K562 (cell line): ENCODE results near the gene CUX1. TPM values are rescaled to one million over a fixed set of nuclear protein-coding genes. Genes with fewer than 3 reads are reported as not detected.
A peak's percentile ranks its signal among the peaks of the same experiment; 100 is the strongest.

ENCODE experiments used
- ATAC-seq: fragments of 200-7000 bp; cut with Tn5 transposase; 3 replicates; pipeline ENCODE4 v1.9.1; 2020; ENCODE audit warnings: moderate library complexity
- BruUV-seq: library from RNA; stranded (reverse); fragments of 400-500 nt; replicated peaks from 2 replicates; lab custom pipeline; 2021; lab: Mats Ljungman, UMichigan
- CTCF ChIA-PET: fragments of 300-600 bp; formaldehyde crosslinking; extraction: SDS; loops from one replicate; lab custom pipeline; 2021; ENCODE audit warnings: low intra/inter-chr PET ratio; lab: Yijun Ruan, JAX
- POLR2A ChIA-PET: fragments of 300-600, 350-650 bp; sonication (Branson Sonifier 250); formaldehyde crosslinking; extraction: SDS; loops from one replicate; lab custom pipeline; 2021; ENCODE audit warnings: antibody characterized with exemption, inconsistent platforms; lab: Yijun Ruan, JAX
- DNase-seq, 4 experiments: peaks; one replicate each; pipeline versions ENCODE4 v3.0.0 to v3.0.0-alpha.2; 2011 to 2018; ENCODE audit warnings: low spot score in 3 of 4, mixed read lengths in 3 of 4; ENCODE audit errors: extremely low read depth in 1 of 4
- FAIRE-seq: peaks from 2 replicates; lab custom pipeline; 2011; peaks lifted over from hg19 to GRCh38; lab: Jason Lieb, UNC
- H2AFZ ChIP-seq: 2 replicates; pipeline ENCODE4 v1.6.0; 2011; ENCODE audit warnings: low read depth, low read length, control low read depth, inconsistent platforms
- H3K27ac ChIP-seq: fragments of 200-600 bp; 3 replicates; pipeline ENCODE4 v1.8.0; 2011; ENCODE audit warnings: low read depth, mild to moderate bottlenecking, control low read depth, inconsistent platforms, low read length, moderate library complexity, mixed read lengths; ENCODE audit errors: extremely low read depth
- H3K27me3 ChIP-seq, 2 experiments: fragments of 300-600 bp in 1 of 2; 2 replicates in 1 of 2; 3 replicates in 1 of 2; pipeline versions ENCODE4 v1.6.0 to v1.8.0; 2011; ENCODE audit warnings: inconsistent platforms in 2 of 2, low read length in 2 of 2, mild to moderate bottlenecking in 1 of 2, mixed read lengths in 1 of 2, moderate library complexity in 1 of 2; ENCODE audit not compliant: control insufficient read depth in 2 of 2, insufficient read depth in 2 of 2
- H3K36me3 ChIP-seq: fragments of 300-600 bp; 3 replicates; pipeline ENCODE4 v1.8.0; 2011; ENCODE audit warnings: mild to moderate bottlenecking, low read length, inconsistent platforms; ENCODE audit not compliant: control insufficient read depth, insufficient read depth
- H3K4me1 ChIP-seq, 2 experiments: fragments of 200-600 bp in 1 of 2; replicated peaks in 1 of 2; 2 replicates in 1 of 2; 3 replicates in 1 of 2; pipeline versions ENCODE4 v1.5.1 to v1.8.0; 2011; ENCODE audit warnings: inconsistent platforms in 2 of 2, low read length in 2 of 2, mild to moderate bottlenecking in 1 of 2, mixed read lengths in 1 of 2, moderate library complexity in 1 of 2; ENCODE audit not compliant: control insufficient read depth in 2 of 2, insufficient read depth in 2 of 2
- H3K4me2 ChIP-seq: 2 replicates; pipeline ENCODE4 v1.6.1; 2011; ENCODE audit warnings: low read length, control low read depth, inconsistent platforms, mixed read lengths; ENCODE audit not compliant: insufficient read depth
- H3K4me3 ChIP-seq: fragments of 200-600 bp; sonication (generic), shearing (Covaris generic); 2 replicates; pipeline ENCODE4 v1.5.1; 2016; ENCODE audit warnings: control low read depth, inconsistent platforms
- H3K79me2 ChIP-seq: fragments of 200-600 bp; 3 replicates; pipeline ENCODE4 v1.8.0; 2011; ENCODE audit warnings: low read length, inconsistent platforms; ENCODE audit not compliant: control insufficient read depth, insufficient read depth
- H3K9ac ChIP-seq, 2 experiments: 2 replicates each; pipeline versions ENCODE4 v1.6.0 to v1.6.1; 2011; ENCODE audit warnings: low read depth in 2 of 2, low read length in 2 of 2, control low read depth in 1 of 2, inconsistent platforms in 1 of 2, mild to moderate bottlenecking in 1 of 2, mixed read lengths in 1 of 2; ENCODE audit not compliant: insufficient read depth in 1 of 2
- H3K9me1 ChIP-seq: one replicate; pipeline ENCODE4 v1.6.0; 2011; ENCODE audit warnings: inconsistent platforms, mild to moderate bottlenecking, low read length, moderate library complexity; ENCODE audit not compliant: control insufficient read depth, insufficient read depth
- H3K9me3 ChIP-seq: replicated peaks from 2 replicates; pipeline ENCODE4 v1.5.1; 2011; ENCODE audit warnings: low read depth, low read length, inconsistent platforms; ENCODE audit not compliant: control insufficient read depth, insufficient read depth
- H4K20me1 ChIP-seq: replicated peaks from 2 replicates; pipeline ENCODE4 v1.6.1; 2011; ENCODE audit warnings: low read length, inconsistent platforms, mixed read lengths; ENCODE audit not compliant: control insufficient read depth, insufficient read depth
- DPF2 ChIP-seq: fragments of 450-650 bp; IDR thresholded peaks from 2 replicates; pipeline ENCODE4 v1.6.1; 2016
- RAD51 ChIP-seq: fragments of 450-650 bp; IDR thresholded peaks from 2 replicates; pipeline ENCODE4 v1.7.1; 2016; ENCODE audit warnings: low read depth, mild to moderate bottlenecking, borderline replicate concordance
- TOE1 ChIP-seq, 2 experiments: fragments of 450-650 bp in 1 of 2; sonication (generic) in 1 of 2; formaldehyde crosslinking in 1 of 2; IDR thresholded peaks; 2 replicates each; pipeline versions ENCODE4 v1.7.1 to v1.8.0; 2016 to 2022; ENCODE audit warnings: borderline replicate concordance in 2 of 2, mild to moderate bottlenecking in 2 of 2, antibody characterized with exemption in 1 of 2, inconsistent platforms in 1 of 2, low read depth in 1 of 2, missing genetic modification reagents in 1 of 2, moderate library complexity in 1 of 2
- WGBS: fragments of 100-300 bp; shearing (Covaris generic); methylation state at CpG from one replicate; pipeline ENCODE4 v1.1.6; 2016; ENCODE audit warnings: low coverage, mixed read lengths; ENCODE audit not compliant: insufficient coverage; ENCODE audit errors: missing lambda C conversion rate; 5-methylcytosine and 5-hydroxymethylcytosine counted together
- in situ Hi-C: fragments of 300-500 bp; cut with MboI; formaldehyde crosslinking; loops from 4 replicates; pipeline ENCODE4 v1.15.0; 2018; ENCODE audit warnings: inconsistent platforms, mixed read lengths
- intact Hi-C: fragments of 100-400 bp; cut with micrococcal nuclease; formaldehyde crosslinking; loops from 2 replicates; pipeline ENCODE4 v1.14.2; 2022
- polyA plus RNA-seq, 8 experiments: library from polyadenylated mRNA; depleted of rRNA in 4 of 8; stranded (reverse) in 5 of 8; unstranded in 3 of 8; fragments of >200 nt; fragmentation: Nextera tagmentation in 2 of 8; fragmentation: Illumina TruSeq in 1 of 8; extraction: Ambion mirVana in 2 of 8; extraction: Trizol in 1 of 8; gene quantifications; 2 replicates each; pipeline versions ENCODE4 v1.2.1 to v1.2.3, GENCODE V29; 2011 to 2014; ENCODE audit warnings: inconsistent platforms in 1 of 8, missing spikeins in 1 of 8
- total RNA-seq, 7 experiments: library from RNA; depleted of rRNA in 6 of 7; stranded (reverse); fragments of >200 nt in 6 of 7; fragmentation: Illumina TruSeq in 2 of 7; extraction: Trizol in 2 of 7; gene quantifications; 2 replicates each; pipeline versions ENCODE4 v1.2.1 to v1.2.3, GENCODE V29; 2011 to 2021; ENCODE audit warnings: low replicate concordance in 1 of 7
- TF ChIP-seq, protein P1 (sequence below): sonication (generic); formaldehyde crosslinking; IDR thresholded peaks from 2 replicates; pipeline ENCODE4 v1.5.0; 2020; ENCODE audit warnings: missing genetic modification reagents
- TF ChIP-seq, protein P2 (sequence below): fragments of 450-650 bp; formaldehyde crosslinking; IDR thresholded peaks from 2 replicates; pipeline ENCODE4 v1.4.0; 2020; ENCODE audit warnings: mild to moderate bottlenecking, mixed read lengths
- TF ChIP-seq, protein P3 (sequence below): sonication (generic); formaldehyde crosslinking; IDR thresholded peaks from 2 replicates; pipeline ENCODE4 v1.8.1; 2023; ENCODE audit warnings: mild to moderate bottlenecking, missing genetic modification reagents
- TF ChIP-seq, protein P4 (sequence below), 2 experiments: fragments of 450-650 bp; formaldehyde crosslinking in 1 of 2; IDR thresholded peaks; 2 replicates each; pipeline versions ENCODE4 v1.4.0 to v1.6.1; 2014 to 2020; ENCODE audit warnings: mild to moderate bottlenecking in 2 of 2, borderline replicate concordance in 1 of 2, low read depth in 1 of 2

The CUX1 gene
- total and polyA plus RNA-seq, 9 of the 15 experiments (the other 6 are each of a cell fraction or from before 2014, with no cell fraction given): 3.6 to 55.3 (median 25.2) TPM

DNA sequence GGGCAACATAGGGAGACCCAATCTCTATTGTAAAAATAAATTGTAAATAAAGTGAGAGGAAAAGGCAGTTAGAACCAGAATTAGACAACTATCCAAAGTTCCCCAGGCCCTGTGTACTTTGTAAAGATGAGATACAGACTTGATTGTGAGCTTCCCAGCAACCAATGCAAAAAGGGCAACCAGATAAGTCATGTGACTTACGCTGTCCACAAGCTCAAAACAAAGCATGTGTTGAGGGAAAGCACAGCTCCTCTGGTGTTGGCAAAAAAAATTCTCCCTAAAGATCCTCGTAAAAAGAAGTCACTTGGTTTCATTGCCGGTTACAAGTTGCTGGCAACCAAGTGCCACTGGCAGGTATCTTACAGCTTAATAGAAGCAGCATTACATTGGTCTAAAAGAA is 154.0 kb downstream of the CUX1 start:
- CTCF ChIA-PET: interaction anchor here (0.7 kb wide), 1 partner anchor 115 kb away, joined by 3 read pairs; no protein-coding TSS in a partner anchor
- FAIRE-seq (no peak), ATAC-seq (peak; percentile 33; the same call in 1 of the 3 replicates), DNase-seq (no peak)
- H2AFZ ChIP-seq: no peak overlapping the region
- H3K36me3 ChIP-seq: no peaks in the 10 kb centered on the region
- no peak overlapping the region for H3K4me2 ChIP-seq
- no peak overlapping the region for H3K9ac ChIP-seq
- no peak overlapping the region for H3K27ac ChIP-seq
- POLR2A ChIA-PET: interaction anchor here (1.6 kb wide), 1 partner anchor 14 kb away, joined by 3 read pairs; no protein-coding TSS in a partner anchor
- in situ Hi-C loops (no loop called here), intact Hi-C loops (no loop called here)
- 88% methylated on average over 3 of the region's 3 CpGs for WGBS
- no peaks in the 10 kb centered on the region for H3K9me1 ChIP-seq
- no peak overlapping the region for H3K4me3 ChIP-seq
- no peaks in the 10 kb centered on the region; the same call in 1 of the 2 replicates for H4K20me1 ChIP-seq
- no TSS peak for BruUV-seq
- no peaks in the 10 kb centered on the region for H3K27me3 ChIP-seq
- H3K9me3 ChIP-seq: no peaks in the 10 kb centered on the region
- peaks cover 4 to 16% of the 10 kb centered on the region in 2 experiments; a peak in 3 of 5 replicates for H3K4me1 ChIP-seq
- peaks cover 9% of the 10 kb centered on the region; the same call in 2 of the 3 replicates for H3K79me2 ChIP-seq
- TF ChIP-seq TOE1 (IDR thresholded peaks at IDR 0.05; ENCODE audit: borderline replicate concordance): peak; percentile 89; the same call in 1 of the 2 replicates
- TF ChIP-seq TOE1 (CRISPR knock-in tag; IDR thresholded peaks at IDR 0.05; ENCODE audit: borderline replicate concordance, low read depth): no peak
- TF ChIP-seq, protein P1, sequence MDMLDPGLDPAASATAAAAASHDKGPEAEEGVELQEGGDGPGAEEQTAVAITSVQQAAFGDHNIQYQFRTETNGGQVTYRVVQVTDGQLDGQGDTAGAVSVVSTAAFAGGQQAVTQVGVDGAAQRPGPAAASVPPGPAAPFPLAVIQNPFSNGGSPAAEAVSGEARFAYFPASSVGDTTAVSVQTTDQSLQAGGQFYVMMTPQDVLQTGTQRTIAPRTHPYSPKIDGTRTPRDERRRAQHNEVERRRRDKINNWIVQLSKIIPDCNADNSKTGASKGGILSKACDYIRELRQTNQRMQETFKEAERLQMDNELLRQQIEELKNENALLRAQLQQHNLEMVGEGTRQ (CRISPR knock-in tag): peak; percentile 58
- TF ChIP-seq, protein P2, sequence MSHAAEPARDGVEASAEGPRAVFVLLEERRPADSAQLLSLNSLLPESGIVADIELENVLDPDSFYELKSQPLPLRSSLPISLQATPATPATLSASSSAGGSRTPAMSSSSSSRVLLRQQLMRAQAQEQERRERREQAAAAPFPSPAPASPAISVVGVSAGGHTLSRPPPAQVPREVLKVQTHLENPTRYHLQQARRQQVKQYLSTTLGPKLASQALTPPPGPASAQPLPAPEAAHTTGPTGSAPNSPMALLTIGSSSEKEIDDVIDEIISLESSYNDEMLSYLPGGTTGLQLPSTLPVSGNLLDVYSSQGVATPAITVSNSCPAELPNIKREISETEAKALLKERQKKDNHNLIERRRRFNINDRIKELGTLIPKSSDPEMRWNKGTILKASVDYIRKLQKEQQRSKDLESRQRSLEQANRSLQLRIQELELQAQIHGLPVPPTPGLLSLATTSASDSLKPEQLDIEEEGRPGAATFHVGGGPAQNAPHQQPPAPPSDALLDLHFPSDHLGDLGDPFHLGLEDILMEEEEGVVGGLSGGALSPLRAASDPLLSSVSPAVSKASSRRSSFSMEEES (CRISPR knock-in tag): peak; percentile 94
- TF ChIP-seq DPF2: no peak
- TF ChIP-seq, protein P3, sequence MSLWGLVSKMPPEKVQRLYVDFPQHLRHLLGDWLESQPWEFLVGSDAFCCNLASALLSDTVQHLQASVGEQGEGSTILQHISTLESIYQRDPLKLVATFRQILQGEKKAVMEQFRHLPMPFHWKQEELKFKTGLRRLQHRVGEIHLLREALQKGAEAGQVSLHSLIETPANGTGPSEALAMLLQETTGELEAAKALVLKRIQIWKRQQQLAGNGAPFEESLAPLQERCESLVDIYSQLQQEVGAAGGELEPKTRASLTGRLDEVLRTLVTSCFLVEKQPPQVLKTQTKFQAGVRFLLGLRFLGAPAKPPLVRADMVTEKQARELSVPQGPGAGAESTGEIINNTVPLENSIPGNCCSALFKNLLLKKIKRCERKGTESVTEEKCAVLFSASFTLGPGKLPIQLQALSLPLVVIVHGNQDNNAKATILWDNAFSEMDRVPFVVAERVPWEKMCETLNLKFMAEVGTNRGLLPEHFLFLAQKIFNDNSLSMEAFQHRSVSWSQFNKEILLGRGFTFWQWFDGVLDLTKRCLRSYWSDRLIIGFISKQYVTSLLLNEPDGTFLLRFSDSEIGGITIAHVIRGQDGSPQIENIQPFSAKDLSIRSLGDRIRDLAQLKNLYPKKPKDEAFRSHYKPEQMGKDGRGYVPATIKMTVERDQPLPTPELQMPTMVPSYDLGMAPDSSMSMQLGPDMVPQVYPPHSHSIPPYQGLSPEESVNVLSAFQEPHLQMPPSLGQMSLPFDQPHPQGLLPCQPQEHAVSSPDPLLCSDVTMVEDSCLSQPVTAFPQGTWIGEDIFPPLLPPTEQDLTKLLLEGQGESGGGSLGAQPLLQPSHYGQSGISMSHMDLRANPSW (CRISPR knock-in tag): no peak
- TF ChIP-seq, protein P4, sequence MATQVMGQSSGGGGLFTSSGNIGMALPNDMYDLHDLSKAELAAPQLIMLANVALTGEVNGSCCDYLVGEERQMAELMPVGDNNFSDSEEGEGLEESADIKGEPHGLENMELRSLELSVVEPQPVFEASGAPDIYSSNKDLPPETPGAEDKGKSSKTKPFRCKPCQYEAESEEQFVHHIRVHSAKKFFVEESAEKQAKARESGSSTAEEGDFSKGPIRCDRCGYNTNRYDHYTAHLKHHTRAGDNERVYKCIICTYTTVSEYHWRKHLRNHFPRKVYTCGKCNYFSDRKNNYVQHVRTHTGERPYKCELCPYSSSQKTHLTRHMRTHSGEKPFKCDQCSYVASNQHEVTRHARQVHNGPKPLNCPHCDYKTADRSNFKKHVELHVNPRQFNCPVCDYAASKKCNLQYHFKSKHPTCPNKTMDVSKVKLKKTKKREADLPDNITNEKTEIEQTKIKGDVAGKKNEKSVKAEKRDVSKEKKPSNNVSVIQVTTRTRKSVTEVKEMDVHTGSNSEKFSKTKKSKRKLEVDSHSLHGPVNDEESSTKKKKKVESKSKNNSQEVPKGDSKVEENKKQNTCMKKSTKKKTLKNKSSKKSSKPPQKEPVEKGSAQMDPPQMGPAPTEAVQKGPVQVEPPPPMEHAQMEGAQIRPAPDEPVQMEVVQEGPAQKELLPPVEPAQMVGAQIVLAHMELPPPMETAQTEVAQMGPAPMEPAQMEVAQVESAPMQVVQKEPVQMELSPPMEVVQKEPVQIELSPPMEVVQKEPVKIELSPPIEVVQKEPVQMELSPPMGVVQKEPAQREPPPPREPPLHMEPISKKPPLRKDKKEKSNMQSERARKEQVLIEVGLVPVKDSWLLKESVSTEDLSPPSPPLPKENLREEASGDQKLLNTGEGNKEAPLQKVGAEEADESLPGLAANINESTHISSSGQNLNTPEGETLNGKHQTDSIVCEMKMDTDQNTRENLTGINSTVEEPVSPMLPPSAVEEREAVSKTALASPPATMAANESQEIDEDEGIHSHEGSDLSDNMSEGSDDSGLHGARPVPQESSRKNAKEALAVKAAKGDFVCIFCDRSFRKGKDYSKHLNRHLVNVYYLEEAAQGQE (IDR thresholded peaks at IDR 0.05; ENCODE audit: borderline replicate concordance): peak; percentile 26; the same call in 1 of the 2 replicates
- TF ChIP-seq, protein P4 (CRISPR knock-in tag; IDR thresholded peaks at IDR 0.05; ENCODE audit: low read depth): no peak
- TF ChIP-seq RAD51: peak; percentile 72
